CD14-positive monocyte (primary cell): ENCODE results near the gene EFNB3. TPM values are rescaled to one million over a fixed set of nuclear protein-coding genes. Genes with fewer than 3 reads are reported as not detected.

Source experiments
- DNase-seq, 3 donors: peaks; one replicate each; pipeline ENCODE4 v3.0.0-alpha.2; 2011 to 2022
- H2AFZ ChIP-seq: 2 replicates; pipeline ENCODE4 v1.6.0; 2012; ENCODE audit warnings: mild to moderate bottlenecking, low read depth, low read length, inconsistent platforms; ENCODE audit not compliant: insufficient read depth, poor library complexity, severe bottlenecking
- H3K27ac ChIP-seq, 2 donors: 1 replicate in 1 of 2; 2 replicates in 1 of 2; pipeline ENCODE4 v1.5.1; 2012 to 2013; ENCODE audit warnings: low read length in 2 of 2, control low read depth in 1 of 2, inconsistent platforms in 1 of 2, low read depth in 1 of 2, mild to moderate bottlenecking in 1 of 2
- H3K27me3 ChIP-seq, 2 donors: one replicate each; pipeline versions ENCODE4 v1.6.0 to v1.6.1; 2011 to 2013; ENCODE audit warnings: low read length in 2 of 2; ENCODE audit not compliant: control insufficient read depth in 2 of 2, insufficient read depth in 2 of 2
- H3K36me3 ChIP-seq, 2 donors: replicated peaks in 1 of 2; 1 replicate in 1 of 2; 2 replicates in 1 of 2; pipeline versions ENCODE4 v1.5.1 to v1.6.1; 2012 to 2013; ENCODE audit warnings: low read length in 2 of 2, control low read depth in 1 of 2, inconsistent platforms in 1 of 2, mild to moderate bottlenecking in 1 of 2; ENCODE audit not compliant: insufficient read depth in 2 of 2, control insufficient read depth in 1 of 2
- H3K4me1 ChIP-seq, 2 donors: 1 replicate in 1 of 2; 2 replicates in 1 of 2; pipeline versions ENCODE4 v1.5.1 to v1.6.1; 2012 to 2013; ENCODE audit warnings: low read length in 2 of 2, control low read depth in 1 of 2, inconsistent platforms in 1 of 2, mild to moderate bottlenecking in 1 of 2, moderate library complexity in 1 of 2; ENCODE audit not compliant: insufficient read depth in 2 of 2, control insufficient read depth in 1 of 2
- H3K4me2 ChIP-seq: replicated peaks from 2 replicates; pipeline ENCODE3; 2012; ENCODE audit warnings: low read length, moderate library complexity, mild to moderate bottlenecking; ENCODE audit not compliant: poor library complexity, severe bottlenecking; ENCODE audit errors: extremely low read depth
- H3K4me3 ChIP-seq, 3 experiments: fragments of 200-600 bp in 1 of 3; sonication (generic) in 1 of 3; replicated peaks in 1 of 3; 1 replicate in 2 of 3; 2 replicates in 1 of 3; pipeline ENCODE4 v1.5.1; 2011 to 2013; ENCODE audit warnings: low read length in 3 of 3, mild to moderate bottlenecking in 3 of 3, control low read depth in 2 of 3, low read depth in 2 of 3, inconsistent platforms in 1 of 3, moderate library complexity in 1 of 3
- H3K79me2 ChIP-seq: 2 replicates; pipeline ENCODE4 v1.6.0; 2012; ENCODE audit warnings: mild to moderate bottlenecking, control low read depth, inconsistent platforms, low read length, moderate library complexity; ENCODE audit not compliant: insufficient read depth
- H3K9ac ChIP-seq: 2 replicates; pipeline ENCODE4 v1.6.0; 2017; ENCODE audit warnings: low read length, mild to moderate bottlenecking; ENCODE audit not compliant: insufficient read depth, poor library complexity, severe bottlenecking
- H3K9me3 ChIP-seq, 2 donors: replicated peaks in 1 of 2; 1 replicate in 1 of 2; 2 replicates in 1 of 2; pipeline versions ENCODE4 v1.5.1 to v1.6.1; 2012 to 2013; ENCODE audit warnings: low read length in 2 of 2, control low read depth in 1 of 2; ENCODE audit not compliant: control insufficient read depth in 1 of 2, insufficient read depth in 1 of 2
- H4K20me1 ChIP-seq: 2 replicates; pipeline ENCODE4 v1.6.0; 2012; ENCODE audit warnings: mild to moderate bottlenecking, low read length, control low read depth, moderate library complexity; ENCODE audit not compliant: insufficient read depth
- H3K27ac Mint-ChIP-seq, 7 donors: one replicate each; pipeline ENCODE4 v1.8.0; 2020; ENCODE audit warnings: mild to moderate bottlenecking in 7 of 7, mixed read lengths in 7 of 7, moderate library complexity in 6 of 7, inconsistent platforms in 2 of 7
- H3K27me3 Mint-ChIP-seq, 3 donors: one replicate each; pipeline ENCODE4 v1.8.0; 2021 to 2022; ENCODE audit warnings: low read depth in 3 of 3, mild to moderate bottlenecking in 3 of 3, mixed read lengths in 3 of 3, moderate library complexity in 3 of 3, inconsistent platforms in 1 of 3
- H3K36me3 Mint-ChIP-seq, 2 donors: one replicate each; pipeline ENCODE4 v1.8.0; 2020; ENCODE audit warnings: mixed read lengths in 2 of 2, inconsistent platforms in 1 of 2, mild to moderate bottlenecking in 1 of 2
- H3K4me1 Mint-ChIP-seq: one replicate; pipeline ENCODE4 v1.8.0; 2020; ENCODE audit warnings: mild to moderate bottlenecking, mixed read lengths
- H3K4me3 Mint-ChIP-seq, 2 donors: one replicate each; pipeline ENCODE4 v1.8.0; 2020; ENCODE audit warnings: mild to moderate bottlenecking in 2 of 2, mixed read lengths in 2 of 2, moderate library complexity in 1 of 2
- H3K9me3 Mint-ChIP-seq, 7 donors: one replicate each; pipeline ENCODE4 v1.8.0; 2020 to 2022; ENCODE audit warnings: mixed read lengths in 7 of 7, mild to moderate bottlenecking in 6 of 7, moderate library complexity in 6 of 7, inconsistent platforms in 2 of 7
- CTCF ChIP-seq: fragments of 200-600 bp; IDR thresholded peaks from one replicate; pipeline ENCODE4 v1.8.0; 2022; ENCODE audit warnings: antibody characterized with exemption, mild to moderate bottlenecking
- WGBS: methylation state at CpG from one replicate; pipeline ENCODE4 v1.1.5; 2013; ENCODE audit warnings: missing lambda C conversion rate; ENCODE audit not compliant: insufficient coverage; 5-methylcytosine and 5-hydroxymethylcytosine counted together
- intact Hi-C, 2 donors: fragments of 100-400 bp; cut with micrococcal nuclease; formaldehyde crosslinking; loops; one replicate each; pipeline versions ENCODE4 v1.15.0 to v1.15.1; 2023
- polyA plus RNA-seq, 3 donors: library from polyadenylated mRNA; depleted of rRNA in 1 of 3; unstranded in 2 of 3; stranded (reverse) in 1 of 3; fragments of 300-500 nt in 2 of 3; fragments of >200 nt in 1 of 3; fragmentation: Illumina TruSeq in 2 of 3; gene quantifications; 1 replicate in 2 of 3; 2 replicates in 1 of 3; pipeline ENCODE4 v1.2.3, GENCODE V29; 2012 to 2021

The EFNB3 gene
- polyA plus RNA-seq, 3 donors: 0.01 TPM; not detected in 2

GRCh38 chr17:7732981-7733539 lies 28.1 kb downstream of the EFNB3 start:
- intact Hi-C loops: no loop called here
- Mint-ChIP-seq H3K4me1 (peaks cover 10% of the 10 kb centered on the region), H3K27me3 (peaks cover 0 to 10% (median 7%) of the 10 kb centered on the region in 3 donors), H3K27ac (no peak overlapping the region), H3K4me3 (no peak overlapping the region), H3K36me3 (no peaks in the 10 kb centered on the region), H3K9me3 (no peaks in the 10 kb centered on the region)
- no peaks in the 10 kb centered on the region for H3K27me3 ChIP-seq
- H3K4me2 ChIP-seq: no peak overlapping the region
- H3K79me2 ChIP-seq: no peaks in the 10 kb centered on the region
- H2AFZ ChIP-seq: no peak overlapping the region
- no peak overlapping the region for H3K27ac ChIP-seq
- H3K36me3 ChIP-seq: no peaks in the 10 kb centered on the region
- WGBS: 96% methylated on average over 11 of the region's 14 CpGs
- peaks cover 4 to 13% of the 10 kb centered on the region in 2 donors for H3K4me1 ChIP-seq
- no peak for TF ChIP-seq CTCF
- H3K9ac ChIP-seq: no peak overlapping the region
- no peaks in the 10 kb centered on the region for H3K9me3 ChIP-seq
- H4K20me1 ChIP-seq: no peaks in the 10 kb centered on the region
- H3K4me3 ChIP-seq: no peak overlapping the region
- no peak for DNase-seq

GRCh38 chr17:7737601-7738000 lies 32.6 kb downstream of the EFNB3 start:
- intact Hi-C loops: loop anchor here in 1 of 2 donors (5.0 kb wide), 1 partner anchor 160 kb away; no protein-coding TSS in a partner anchor
- Mint-ChIP-seq H3K9me3 (peaks cover 0 to 3% (median 0%) of the 10 kb centered on the region in 7 donors), H3K4me3 (no peak overlapping the region), H3K4me1 (no peaks in the 10 kb centered on the region), H3K27ac (peak overlapping the region in 1 of 7 donors; percentile 79), H3K36me3 (no peaks in the 10 kb centered on the region), H3K27me3 (peaks cover 8 to 17% (median 9%) of the 10 kb centered on the region in 3 donors)
- Histone ChIP-seq H3K27ac (no peak overlapping the region), H3K27me3 (no peaks in the 10 kb centered on the region), H3K79me2 (no peaks in the 10 kb centered on the region), H3K4me2 (no peak overlapping the region), H3K4me3 (no peak overlapping the region), H4K20me1 (no peaks in the 10 kb centered on the region), H3K9ac (no peak overlapping the region), H3K36me3 (no peaks in the 10 kb centered on the region), H2AFZ (no peak overlapping the region), H3K9me3 (no peaks in the 10 kb centered on the region), H3K4me1 (no peaks in the 10 kb centered on the region)
- TF ChIP-seq CTCF: no peak
- 95% methylated on average over 5 of the region's 5 CpGs for WGBS
- DNase-seq: no peak
